ENCODE measurements around the gene SLC8A3. TPM values are rescaled to one million over a fixed set of nuclear protein-coding genes. Genes with fewer than 3 reads are reported as not detected.

SLC8A3 gene
- total RNA-seq, 1 donor, result under 0.01 TPM

- TF ChIP-seq, protein P1, sequence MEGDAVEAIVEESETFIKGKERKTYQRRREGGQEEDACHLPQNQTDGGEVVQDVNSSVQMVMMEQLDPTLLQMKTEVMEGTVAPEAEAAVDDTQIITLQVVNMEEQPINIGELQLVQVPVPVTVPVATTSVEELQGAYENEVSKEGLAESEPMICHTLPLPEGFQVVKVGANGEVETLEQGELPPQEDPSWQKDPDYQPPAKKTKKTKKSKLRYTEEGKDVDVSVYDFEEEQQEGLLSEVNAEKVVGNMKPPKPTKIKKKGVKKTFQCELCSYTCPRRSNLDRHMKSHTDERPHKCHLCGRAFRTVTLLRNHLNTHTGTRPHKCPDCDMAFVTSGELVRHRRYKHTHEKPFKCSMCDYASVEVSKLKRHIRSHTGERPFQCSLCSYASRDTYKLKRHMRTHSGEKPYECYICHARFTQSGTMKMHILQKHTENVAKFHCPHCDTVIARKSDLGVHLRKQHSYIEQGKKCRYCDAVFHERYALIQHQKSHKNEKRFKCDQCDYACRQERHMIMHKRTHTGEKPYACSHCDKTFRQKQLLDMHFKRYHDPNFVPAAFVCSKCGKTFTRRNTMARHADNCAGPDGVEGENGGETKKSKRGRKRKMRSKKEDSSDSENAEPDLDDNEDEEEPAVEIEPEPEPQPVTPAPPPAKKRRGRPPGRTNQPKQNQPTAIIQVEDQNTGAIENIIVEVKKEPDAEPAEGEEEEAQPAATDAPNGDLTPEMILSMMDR (IDR thresholded peaks at IDR 0.05; ENCODE audit: extremely low read depth, low read depth, low read length), result no peak
- no peaks in the 10 kb centered on the region for H3K9me3 ChIP-seq (ENCODE audit: low read depth, low read length)
- H3K4me3 ChIP-seq (ENCODE audit: insufficient read depth, low read length), result no peak overlapping the region
- no peaks in the 10 kb centered on the region for H3K36me3 ChIP-seq (ENCODE audit: insufficient read depth, low read length)
- H2AFZ ChIP-seq (ENCODE audit: low read length), result no peak overlapping the region
- DNase-seq (ENCODE audit: insufficient read length, low spot score, missing footprints), result no peak
- no peaks in the 10 kb centered on the region for H3K4me1 ChIP-seq (ENCODE audit: insufficient read depth, low read length)
- no peaks in the 10 kb centered on the region for H3K27me3 ChIP-seq (ENCODE audit: insufficient read depth, low read length)
- no peaks in the 10 kb centered on the region for H4K20me1 ChIP-seq (ENCODE audit: insufficient read depth, low read length)
- no peak overlapping the region for H3K4me2 ChIP-seq (ENCODE audit: insufficient read depth, low read length)
- no peaks in the 10 kb centered on the region for H3K79me2 ChIP-seq (ENCODE audit: insufficient read depth, low read length)
- H3K27ac ChIP-seq (ENCODE audit: low read depth, low read length), result no peak overlapping the region
Measured at GRCh38 chr14:70149596-70150165, 39.1 kb downstream of the SLC8A3 start.

- DNase-seq (ENCODE audit: insufficient read length, low spot score, missing footprints), result no peak
- H3K36me3 ChIP-seq (ENCODE audit: insufficient read depth, low read length), result no peaks in the 10 kb centered on the region
- no peaks in the 10 kb centered on the region for H3K4me1 ChIP-seq (ENCODE audit: insufficient read depth, low read length)
- no peaks in the 10 kb centered on the region for H3K27me3 ChIP-seq (ENCODE audit: insufficient read depth, low read length)
- no peak overlapping the region for H3K4me3 ChIP-seq (ENCODE audit: insufficient read depth, low read length)
- H3K79me2 ChIP-seq (ENCODE audit: insufficient read depth, low read length), result no peaks in the 10 kb centered on the region
- TF ChIP-seq, protein P1 (IDR thresholded peaks at IDR 0.05; ENCODE audit: extremely low read depth, low read depth, low read length), result no peak
- no peaks in the 10 kb centered on the region for H4K20me1 ChIP-seq (ENCODE audit: insufficient read depth, low read length)
- H2AFZ ChIP-seq (ENCODE audit: low read length), result no peak overlapping the region
- no peaks in the 10 kb centered on the region for H3K9me3 ChIP-seq (ENCODE audit: low read depth, low read length)
- no peak overlapping the region for H3K27ac ChIP-seq (ENCODE audit: low read depth, low read length)
- no peak overlapping the region for H3K4me2 ChIP-seq (ENCODE audit: insufficient read depth, low read length)
Measured at GRCh38 chr14:70148911-70149595, 39.7 kb downstream of the SLC8A3 start.

DNA sequence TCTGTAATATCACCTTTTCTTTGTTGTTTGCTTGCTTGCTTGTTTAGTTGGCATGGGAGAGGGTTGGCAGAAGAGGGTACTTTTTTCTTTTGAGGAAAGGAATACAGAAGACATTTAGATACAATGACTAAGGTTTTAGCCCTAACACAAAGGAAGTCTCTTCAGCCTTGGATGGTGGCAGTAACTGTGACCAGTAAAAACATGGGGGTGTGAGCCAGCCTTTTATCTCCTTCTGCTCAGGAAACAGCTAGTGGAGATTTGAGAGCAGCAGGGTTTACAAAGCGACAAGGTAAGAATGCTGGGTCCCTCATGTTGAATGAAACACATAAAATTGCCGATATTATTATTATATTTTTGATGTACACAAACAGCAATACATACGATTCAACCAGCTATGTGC is 40.4 kb downstream of the SLC8A3 start:
- Histone ChIP-seq H3K36me3 (ENCODE audit: insufficient read depth, low read length) (no peaks in the 10 kb centered on the region), H3K79me2 (ENCODE audit: insufficient read depth, low read length) (no peaks in the 10 kb centered on the region), H2AFZ (ENCODE audit: low read length) (no peak overlapping the region), H4K20me1 (ENCODE audit: insufficient read depth, low read length) (no peaks in the 10 kb centered on the region), H3K27me3 (ENCODE audit: insufficient read depth, low read length) (no peaks in the 10 kb centered on the region), H3K4me3 (ENCODE audit: insufficient read depth, low read length) (no peak overlapping the region), H3K27ac (ENCODE audit: low read depth, low read length) (no peak overlapping the region), H3K4me1 (ENCODE audit: insufficient read depth, low read length) (no peaks in the 10 kb centered on the region), H3K4me2 (ENCODE audit: insufficient read depth, low read length) (no peak overlapping the region), H3K9me3 (ENCODE audit: low read depth, low read length) (no peaks in the 10 kb centered on the region)
- no peak for DNase-seq (ENCODE audit: insufficient read length, low spot score, missing footprints)
- TF ChIP-seq, protein P1 (IDR thresholded peaks at IDR 0.05; ENCODE audit: extremely low read depth, low read depth, low read length), result no peak

DNA sequence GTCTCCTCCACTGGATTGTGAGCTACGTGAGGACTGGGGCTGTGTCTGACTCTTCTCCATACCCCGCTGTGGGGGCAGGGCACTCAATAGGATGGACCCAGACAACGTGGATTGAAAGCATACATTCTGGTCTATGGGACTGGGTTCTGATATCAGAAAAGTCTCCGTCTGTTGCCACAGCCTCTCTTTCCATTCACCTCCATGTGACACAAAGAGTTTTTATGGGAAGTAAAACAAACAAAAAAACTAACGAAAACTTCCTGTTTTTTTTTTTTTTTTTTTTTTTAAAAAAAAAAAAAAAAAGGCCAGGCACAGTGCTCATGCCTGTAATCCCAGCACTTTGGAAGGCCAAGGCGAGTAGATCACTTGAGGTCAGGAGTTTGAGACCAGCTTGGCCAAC is 44.7 kb downstream of the SLC8A3 start:
- no peaks in the 10 kb centered on the region for H3K4me1 ChIP-seq (ENCODE audit: insufficient read depth, low read length)
- H3K27ac ChIP-seq (ENCODE audit: low read depth, low read length), result no peak overlapping the region
- H3K4me3 ChIP-seq (ENCODE audit: insufficient read depth, low read length), result no peak overlapping the region
- no peaks in the 10 kb centered on the region for H3K79me2 ChIP-seq (ENCODE audit: insufficient read depth, low read length)
- DNase-seq (ENCODE audit: insufficient read length, low spot score, missing footprints), result no peak
- H4K20me1 ChIP-seq (ENCODE audit: insufficient read depth, low read length), result no peaks in the 10 kb centered on the region
- no peak overlapping the region for H2AFZ ChIP-seq (ENCODE audit: low read length)
- TF ChIP-seq, protein P1 (IDR thresholded peaks at IDR 0.05; ENCODE audit: extremely low read depth, low read depth, low read length), result no peak
- H3K4me2 ChIP-seq (ENCODE audit: insufficient read depth, low read length), result no peak overlapping the region
- no peaks in the 10 kb centered on the region for H3K9me3 ChIP-seq (ENCODE audit: low read depth, low read length)
- H3K36me3 ChIP-seq (ENCODE audit: insufficient read depth, low read length), result no peaks in the 10 kb centered on the region
- no peaks in the 10 kb centered on the region for H3K27me3 ChIP-seq (ENCODE audit: insufficient read depth, low read length)

Measured in osteoblast (primary cell).